Activated T-cell treated with anti-CD3 and anti-CD28 coated beads, Interleukin-2, amount 50 U/mL, for 1 hour (primary cell): ENCODE results near the gene DRG1.
"Not testable (repeated sequence)": the region's sequence is repeated elsewhere in the genome, so short reads cannot be mapped to it uniquely, and the experiment has no call there.

ENCODE experiments used
- DNase-seq: peaks from one replicate; pipeline ENCODE4 v3.0.0-alpha.2; 2020

Gene DRG1

DNA sequence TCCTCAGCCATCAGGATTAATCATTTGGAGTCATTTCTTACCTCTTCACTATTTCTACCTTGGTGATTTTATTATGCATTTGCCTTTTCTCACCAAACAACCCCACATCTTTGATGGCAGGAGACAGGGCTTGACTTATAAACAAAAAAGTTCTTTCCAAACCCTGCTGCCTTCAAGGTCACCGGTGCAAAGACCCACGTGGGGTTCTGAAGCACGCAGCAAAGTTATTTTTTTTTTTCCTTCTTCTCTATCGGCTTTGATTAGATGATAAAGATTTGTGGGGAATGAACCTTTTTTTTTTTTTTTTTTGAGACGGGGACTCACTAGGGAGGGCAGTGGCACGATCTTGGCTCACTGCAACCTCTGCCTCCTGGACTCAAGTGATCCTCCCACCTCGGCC lies 44.1 kb downstream of the DRG1 start:
- no peak for DNase-seq

DNA sequence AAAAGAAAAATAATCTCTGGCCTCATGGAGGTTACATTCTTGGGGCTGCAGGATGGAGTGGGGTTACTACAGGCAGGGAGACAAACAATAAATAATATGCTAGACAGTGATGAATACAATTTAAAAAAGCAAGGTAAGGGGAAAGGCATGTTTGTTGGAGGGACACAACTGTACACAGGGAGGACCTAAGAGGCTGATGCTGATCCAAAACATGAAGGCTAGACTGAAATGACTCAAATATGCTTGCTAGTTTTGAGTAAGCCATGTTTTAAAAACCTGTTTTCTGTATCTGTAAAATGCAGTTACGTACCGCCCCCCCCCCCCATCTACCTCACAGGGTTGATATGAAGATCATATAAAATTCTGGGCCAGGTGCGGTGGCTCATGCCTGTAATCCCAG lies 46.2 kb downstream of the DRG1 start:
- no peak for DNase-seq

DNA sequence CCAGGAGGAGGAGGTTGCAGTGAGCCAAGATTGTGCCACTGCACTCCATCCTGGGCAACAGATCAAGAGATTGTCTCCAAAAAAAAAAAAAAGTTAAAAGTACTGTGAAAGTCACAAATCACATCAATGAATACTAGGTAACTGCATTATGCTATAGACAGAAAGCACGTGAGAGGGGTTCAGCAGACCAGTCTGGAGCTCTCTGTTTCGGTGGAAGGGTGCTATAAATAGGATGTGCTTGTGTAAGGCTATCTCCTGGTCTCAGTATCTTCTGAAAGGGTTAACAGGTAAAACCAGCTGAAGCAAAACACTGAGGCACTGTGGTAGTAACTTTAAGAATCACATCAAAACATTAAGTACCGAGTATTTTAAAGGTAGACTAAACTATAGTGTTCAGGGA lies 46.8 kb downstream of the DRG1 start:
- no peak for DNase-seq

- DNase-seq: no peak
Measured at GRCh38 chr22:31446767-31447166, 47.4 kb downstream of the DRG1 start.

DNA sequence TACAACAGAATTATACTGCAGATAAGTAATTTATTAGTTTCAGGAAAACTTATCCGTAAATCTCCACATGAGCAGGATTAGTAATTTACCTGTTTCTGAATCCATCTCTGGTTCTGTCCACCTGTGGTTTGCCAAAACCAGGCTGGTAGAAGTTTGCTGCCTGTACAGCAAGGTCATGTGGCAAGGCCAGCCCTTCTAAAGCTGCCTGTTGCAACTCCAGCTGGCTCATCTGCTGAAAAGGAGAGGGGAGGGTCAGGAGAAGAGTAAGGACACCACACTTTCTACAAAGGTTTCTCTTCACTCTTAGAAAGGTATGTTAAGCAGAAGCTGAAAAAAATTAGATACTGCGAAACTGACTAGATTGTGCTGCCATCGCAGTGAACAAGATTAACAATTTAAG lies 47.9 kb downstream of the DRG1 start:
- DNase-seq: no peak

GRCh38 chr22:31448382-31448781 lies 49.0 kb downstream of the DRG1 start:
- no peak for DNase-seq

GRCh38 chr22:31449506-31449905 lies 50.1 kb downstream of the DRG1 start:
- DNase-seq: no peak

DNA sequence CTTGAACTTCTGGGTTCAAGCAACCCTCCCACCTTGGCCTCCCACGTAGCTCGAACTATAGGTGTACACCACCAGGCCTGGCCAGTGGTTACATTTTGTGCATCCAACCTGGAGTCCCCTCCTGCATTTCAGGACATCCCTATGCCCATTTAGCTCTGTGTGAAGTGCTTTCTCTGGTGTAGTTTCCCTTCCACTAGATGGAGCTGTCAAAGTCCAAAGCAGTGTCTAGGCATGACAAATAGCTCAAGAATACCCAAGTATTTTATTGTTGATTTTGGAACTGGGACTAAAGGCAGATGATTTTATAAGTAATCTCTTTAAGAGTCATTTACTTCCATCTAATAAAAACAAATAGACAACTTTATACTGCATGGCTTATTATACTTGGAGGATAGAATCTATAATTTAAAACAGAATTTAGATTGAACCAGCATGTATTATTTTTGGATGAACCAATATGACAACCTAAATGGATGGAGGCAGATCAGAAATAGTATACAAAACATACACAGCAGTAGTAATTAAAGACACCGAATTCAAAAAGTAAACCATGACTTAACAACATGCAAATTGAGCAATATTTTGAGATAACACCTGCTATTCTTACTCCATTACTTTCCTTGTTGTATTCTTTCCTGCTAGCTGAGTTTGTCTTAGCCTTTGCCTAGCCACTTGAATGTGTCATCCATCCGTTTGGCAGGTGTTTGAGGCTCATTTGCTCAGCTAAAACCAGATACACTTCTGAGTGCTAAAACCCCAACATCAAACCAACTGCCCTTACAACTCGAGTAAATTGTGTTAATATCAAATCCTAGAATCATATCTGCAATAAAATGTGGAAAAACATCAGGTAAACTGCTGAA lies 52.5 kb downstream of the DRG1 start:
- no peak for DNase-seq

DNA sequence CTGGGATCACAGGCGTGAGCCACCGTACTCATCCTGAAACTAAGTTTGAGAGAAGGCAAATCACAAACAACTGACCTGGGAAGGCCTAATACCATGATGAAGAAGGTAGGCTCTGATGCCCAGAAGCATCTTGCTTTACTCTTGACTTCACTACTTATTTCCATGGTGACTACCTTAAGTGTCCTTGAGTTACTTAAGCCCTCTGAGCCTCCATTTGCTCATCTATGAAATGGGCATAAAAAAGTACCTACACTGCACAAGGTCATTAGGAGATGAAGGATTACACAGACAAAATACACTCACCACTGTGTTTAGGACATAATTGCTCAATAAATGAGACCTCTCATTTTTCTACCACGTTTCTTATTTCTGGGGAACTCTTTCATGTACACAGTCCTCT lies 62.3 kb downstream of the DRG1 start:
- no peak for DNase-seq

- no peak for DNase-seq
Measured at GRCh38 chr22:31465307-31465706, 65.9 kb downstream of the DRG1 start.

DNA sequence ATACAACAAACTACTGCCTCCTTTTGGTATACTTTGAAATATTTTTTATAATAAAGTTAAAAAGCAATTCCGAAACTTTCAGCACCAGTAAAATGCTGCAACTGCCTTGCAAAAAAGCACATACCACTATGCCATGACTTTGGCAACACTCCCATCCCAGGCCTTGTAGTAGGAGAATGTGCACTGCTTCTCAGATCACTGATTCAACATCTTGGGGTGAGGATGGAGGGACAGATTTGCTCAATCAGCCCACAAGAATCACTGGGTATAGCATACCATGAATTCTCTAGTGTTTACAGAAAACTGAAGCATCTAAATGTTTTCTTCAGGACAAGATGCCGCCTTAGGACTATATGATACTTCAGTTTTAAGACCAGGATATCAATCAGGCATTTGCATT lies 75.3 kb downstream of the DRG1 start:
- DNase-seq: no peak

GRCh38 chr22:31475800-31476199 lies 76.4 kb downstream of the DRG1 start:
- DNase-seq: no peak

DNA sequence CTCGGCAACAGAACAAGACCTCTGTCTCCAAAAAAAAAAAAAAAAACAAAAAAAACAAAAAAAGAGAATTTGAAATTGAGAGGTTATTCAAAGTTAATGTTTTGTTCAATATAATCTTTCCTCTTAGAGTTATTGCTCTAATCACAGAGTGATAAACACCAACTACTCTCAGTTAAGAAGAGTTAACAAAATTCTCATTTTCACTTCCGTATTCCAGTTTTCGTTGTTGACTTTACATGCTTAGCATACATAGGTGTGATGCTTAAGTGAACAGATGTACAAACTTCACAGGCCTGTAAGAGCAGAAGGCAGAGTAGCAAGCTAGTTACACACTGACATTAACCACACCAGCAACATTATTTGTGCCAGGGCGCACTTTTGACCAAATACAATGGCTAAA lies 77.9 kb downstream of the DRG1 start:
- no peak for DNase-seq

DNA sequence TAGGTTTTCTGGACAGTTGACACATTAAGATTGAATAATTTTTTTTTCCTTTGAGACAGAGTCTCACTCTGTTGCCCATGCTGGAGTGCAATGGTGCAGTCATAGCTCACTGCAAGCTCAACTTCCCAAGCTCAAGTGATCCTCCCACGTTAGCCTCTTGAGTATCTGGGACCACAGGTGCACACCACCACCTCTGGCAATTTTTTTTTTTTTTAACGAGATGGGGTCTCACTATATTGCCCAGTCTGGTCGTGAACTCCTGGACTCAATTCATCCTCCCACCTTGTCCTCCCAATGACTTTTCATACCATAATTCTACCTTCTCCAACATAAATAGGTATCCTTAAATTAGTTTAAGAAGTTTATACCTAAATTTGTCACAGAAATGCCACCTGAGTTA lies 81.7 kb downstream of the DRG1 start:
- DNase-seq: no peak

DNA sequence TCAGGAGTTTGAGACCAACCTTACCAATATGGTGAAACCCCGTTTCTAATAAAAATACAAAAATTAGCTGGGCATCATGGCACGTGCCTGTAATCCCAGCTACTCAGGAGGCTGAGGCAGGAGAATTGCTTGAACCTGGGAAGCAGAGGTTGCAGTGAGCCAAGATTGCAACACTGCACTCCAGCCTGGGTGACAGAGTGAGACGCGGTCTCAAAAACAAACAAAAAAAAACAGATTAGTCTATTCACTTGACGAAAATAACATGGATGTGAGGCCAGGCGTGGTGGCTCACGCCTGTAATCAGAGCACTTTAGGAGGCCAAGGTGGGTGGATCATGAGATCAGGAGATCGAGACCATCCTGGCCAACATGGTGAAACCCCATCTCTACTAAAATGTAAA lies 83.1 kb downstream of the DRG1 start:
- DNase-seq: not testable (repeated sequence)
